HEK293 (cell line): ENCODE data around the gene NEK10.

ENCODE experiments used
- CTCF ChIP-seq: fragments of 450-650 bp; formaldehyde crosslinking; IDR thresholded peaks from 2 replicates; pipeline ENCODE4 v1.5.1; 2016; ENCODE audit warnings: missing biosample characterization, missing genetic modification characterization
- YY1 ChIP-seq: fragments of 450-650 bp; formaldehyde crosslinking; IDR thresholded peaks from 2 replicates; pipeline ENCODE4 v1.5.1; 2018; ENCODE audit warnings: missing biosample characterization, missing genetic modification characterization

GRCh38 chr3:27146786-27147185 is 222.4 kb downstream of the NEK10 start:
- TF ChIP-seq CTCF (tag by site-specific recombination): no peak
- TF ChIP-seq YY1 (tag by site-specific recombination): no peak
